NCI-H82 (cell line): ENCODE measurements around the gene DUSP22.

ENCODE experiments used
- DNase-seq: peaks from one replicate; lab custom pipeline; 2025; lab: John Stamatoyannopoulos, UW

DUSP22 gene

GRCh38 chr6:338815-339262 is 46.6 kb downstream of the DUSP22 start:
- no peak for DNase-seq

- DNase-seq: no peak
These were observed 47.2 kb downstream of the DUSP22 start for GRCh38 chr6:339480-339879.

GRCh38 chr6:340186-340955 is 48.1 kb downstream of the DUSP22 start:
- DNase-seq: no peak

GRCh38 chr6:340991-341827 is 48.9 kb downstream of the DUSP22 start:
- no peak for DNase-seq

- DNase-seq: no peak
These were observed 49.9 kb downstream of the DUSP22 start for GRCh38 chr6:341914-342831.

- no peak for DNase-seq
These were observed 50.5 kb downstream of the DUSP22 start for GRCh38 chr6:342832-343179.

- DNase-seq: no peak
These were observed 51.1 kb downstream of the DUSP22 start for GRCh38 chr6:343226-343935.

GRCh38 chr6:343960-344815 is 51.9 kb downstream of the DUSP22 start:
- DNase-seq: no peak

- no peak for DNase-seq
These were observed 52.6 kb downstream of the DUSP22 start for GRCh38 chr6:344816-345340.

GRCh38 chr6:345747-346385 is 53.6 kb downstream of the DUSP22 start:
- DNase-seq: no peak

- DNase-seq: no peak
These were observed 54.2 kb downstream of the DUSP22 start for GRCh38 chr6:346386-347030.

GRCh38 chr6:347232-347631 is 54.9 kb downstream of the DUSP22 start:
- DNase-seq: no peak

GRCh38 chr6:347951-348859 is 55.9 kb downstream of the DUSP22 start:
- DNase-seq: no peak

GRCh38 chr6:348860-349396 is 56.6 kb downstream of the DUSP22 start:
- no peak for DNase-seq

GRCh38 chr6:349491-349921 is 57.2 kb downstream of the DUSP22 start:
- no peak for DNase-seq

GRCh38 chr6:350371-350770 is 58.1 kb downstream of the DUSP22 start:
- DNase-seq: no peak

GRCh38 chr6:351011-351866 is 59.0 kb downstream of the DUSP22 start:
- no peak for DNase-seq
